IPS-NIHi7 (cell line): ENCODE measurements around the gene GLRA2.

Source experiments
- DNase-seq: peaks from one replicate; pipeline ENCODE4 v3.0.0; 2012; ENCODE audit warnings: mixed read lengths; ENCODE audit errors: extremely low spot score

Gene GLRA2

GRCh38 chrX:14700982-14701381, 171.6 kb downstream of the GLRA2 start:
- no peak for DNase-seq

- no peak for DNase-seq
These were observed 172.8 kb downstream of the GLRA2 start for GRCh38 chrX:14702145-14702544.

- no peak for DNase-seq
These were observed 182.8 kb downstream of the GLRA2 start for GRCh38 chrX:14712096-14712495.

GRCh38 chrX:14717949-14718348, 188.6 kb downstream of the GLRA2 start:
- DNase-seq, result no peak

- no peak for DNase-seq
These were observed 189.1 kb downstream of the GLRA2 start for GRCh38 chrX:14718403-14718802.

- no peak for DNase-seq
These were observed 199.7 kb downstream of the GLRA2 start for GRCh38 chrX:14729058-14729457.

GRCh38 chrX:14738643-14739042, 209.3 kb downstream of the GLRA2 start:
- no peak for DNase-seq

GRCh38 chrX:14753441-14753840, 224.1 kb downstream of the GLRA2 start:
- DNase-seq, result no peak

- no peak for DNase-seq
These were observed 228.7 kb downstream of the GLRA2 start for GRCh38 chrX:14758029-14758491.

GRCh38 chrX:14775416-14775815, 246.1 kb downstream of the GLRA2 start:
- DNase-seq, result no peak

GRCh38 chrX:14776901-14777300, 247.6 kb downstream of the GLRA2 start:
- no peak for DNase-seq

GRCh38 chrX:14777525-14777924, 248.2 kb downstream of the GLRA2 start:
- DNase-seq, result no peak

- no peak for DNase-seq
These were observed 250.2 kb downstream of the GLRA2 start for GRCh38 chrX:14779580-14779979.
